GM13977 (cell line): Measurements from ENCODE around the gene CRCP.
"Not testable (repeated sequence)": the region's sequence is repeated elsewhere in the genome, so short reads cannot be mapped to it uniquely, and the experiment has no call there.

Experiments used
- DNase-seq: peaks from one replicate; pipeline ENCODE4 v3.0.0; 2012; ENCODE audit warnings: low spot score
- CTCF ChIP-seq: IDR thresholded peaks from 2 replicates; pipeline ENCODE4 v1.5.1; 2012; ENCODE audit warnings: mild to moderate bottlenecking, control low read depth; ENCODE audit not compliant: insufficient read depth; ENCODE audit errors: extremely low read depth, missing control alignments
- in situ Hi-C: fragments of 300-500 bp; cut with MboI; formaldehyde crosslinking; loops from one replicate; pipeline ENCODE4 v1.12.0; 2022; ENCODE audit warnings: low sequenced_read_pairs, low pct_unique_long_range_greater_than_20kb, mixed read lengths, inconsistent platforms; ENCODE audit not compliant: unreplicated experiment

CRCP gene

GRCh38 chr7:66125052-66125694, 10.5 kb downstream of the CRCP start:
- in situ Hi-C loops, result no loop called here
- no peak for TF ChIP-seq CTCF
- no peak for DNase-seq

- in situ Hi-C loops, DNase-seq: not testable (repeated sequence)
Observed at GRCh38 chr7:66125781-66126352, 11.2 kb downstream of the CRCP start.

GRCh38 chr7:66127172-66127571, 12.5 kb downstream of the CRCP start:
- in situ Hi-C loops, DNase-seq: not testable (repeated sequence)

- in situ Hi-C loops, result no loop called here
- no peak for TF ChIP-seq CTCF
- DNase-seq, result no peak
Observed at GRCh38 chr7:66138994-66139752, 24.5 kb downstream of the CRCP start.

DNA sequence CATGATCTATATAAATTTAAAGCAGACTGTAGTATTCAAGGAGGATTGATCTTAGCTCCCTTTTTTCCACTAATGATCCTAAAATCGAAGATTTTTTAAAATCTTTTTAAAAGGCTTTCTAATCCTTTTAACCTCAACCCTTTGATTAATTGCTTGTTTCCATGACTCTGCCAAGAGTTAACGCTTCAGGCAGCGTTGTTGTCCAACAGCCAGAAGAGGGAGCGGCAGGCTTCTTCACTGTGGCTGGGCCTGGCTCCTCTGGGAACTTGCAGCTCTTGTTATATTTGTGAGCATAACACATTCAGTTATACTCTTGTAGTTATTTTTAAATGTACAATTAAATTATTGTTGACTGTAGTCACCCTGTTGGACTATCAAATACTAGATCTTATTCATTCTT, 26.3 kb downstream of the CRCP start:
- no peak for TF ChIP-seq CTCF
- no peak for DNase-seq
- in situ Hi-C loops, result no loop called here

GRCh38 chr7:66142334-66142733, 27.7 kb downstream of the CRCP start:
- TF ChIP-seq CTCF, result no peak
- in situ Hi-C loops, result no loop called here
- no peak for DNase-seq

GRCh38 chr7:66142996-66143395, 28.3 kb downstream of the CRCP start:
- DNase-seq, result no peak
- TF ChIP-seq CTCF, result no peak
- in situ Hi-C loops, result no loop called here
